Colonic mucosa (tissue), 4 donors: ENCODE results near the gene SNX27. TPM values are rescaled to one million over a fixed set of nuclear protein-coding genes. Genes with fewer than 3 reads are reported as not detected.

Experiments
- DNase-seq: peaks from one replicate; pipeline ENCODE4 v3.0.0-alpha.2; 2020
- H3K27ac ChIP-seq: fragments of 200-600 bp; one replicate; pipeline ENCODE4 v1.8.0; 2021
- H3K27me3 ChIP-seq: fragments of 200-600 bp; one replicate; pipeline ENCODE4 v1.8.0; 2021
- H3K36me3 ChIP-seq: fragments of 200-600 bp; one replicate; pipeline ENCODE4 v1.8.0; 2021
- H3K4me1 ChIP-seq: fragments of 200-600 bp; one replicate; pipeline ENCODE4 v1.8.0; 2021; ENCODE audit warnings: mild to moderate bottlenecking
- H3K4me3 ChIP-seq: fragments of 200-600 bp; one replicate; pipeline ENCODE4 v1.8.0; 2021
- H3K9ac ChIP-seq, 2 donors: one replicate each; pipeline ENCODE4 v1.7.0; 2013; ENCODE audit warnings: control low read depth in 2 of 2, low read depth in 2 of 2, low read length in 2 of 2
- H3K9me3 ChIP-seq: fragments of 200-600 bp; one replicate; pipeline ENCODE4 v1.8.0; 2021
- CTCF ChIP-seq: fragments of 200-600 bp; IDR thresholded peaks from one replicate; pipeline ENCODE4 v1.8.0; 2022; ENCODE audit warnings: antibody characterized with exemption, mild to moderate bottlenecking
- intact Hi-C: fragments of 100-400 bp; cut with DNase I; formaldehyde crosslinking; loops from one replicate; pipeline ENCODE4 v1.14.1; 2022
- total RNA-seq, 2 donors: library from RNA; stranded (reverse); fragmentation: NEBNext Ultra II Directional in 1 of 2; extraction: Animal tissue kit (Norgen Biotek cat#: 25700) in 1 of 2; gene quantifications; one replicate each; pipeline ENCODE4 v1.2.1, GENCODE V29; 2021
- donor health status: healthy.
- donor health status: DM: no; HTN: no; CAD: no.
- donor health status: DM: no; HTN: no; CAD: no.

SNX27 gene
- total RNA-seq, 2 donors from 2014 or later = 28.7 to 32.0 TPM

- DNase-seq = no peak
- TF ChIP-seq CTCF = no peak
- intact Hi-C loops = no loop called here
- no peaks in the 10 kb centered on the region for H3K27me3 ChIP-seq
- no peak overlapping the region for H3K27ac ChIP-seq
- H3K36me3 ChIP-seq = no peaks in the 10 kb centered on the region
- peaks cover 6% of the 10 kb centered on the region for H3K4me1 ChIP-seq
- no peaks in the 10 kb centered on the region for H3K9me3 ChIP-seq
- H3K9ac ChIP-seq = no peak overlapping the region
- no peak overlapping the region for H3K4me3 ChIP-seq
Measured at GRCh38 chr1:151715726-151716404, 104.0 kb downstream of the SNX27 start.

GRCh38 chr1:151716405-151716762, 104.5 kb downstream of the SNX27 start:
- Histone ChIP-seq H3K27me3 (no peaks in the 10 kb centered on the region), H3K4me1 (peaks cover 11% of the 10 kb centered on the region)
- no peak for DNase-seq

GRCh38 chr1:151716771-151717631, 105.2 kb downstream of the SNX27 start, which contains the start of gene CELF3:
Gene CELF3 (minus strand): TSS chr1:151716803. CDS start chr1:151716020, 783 bp downstream.
- H3K36me3 ChIP-seq = no peaks in the 10 kb centered on the region
- H3K27ac ChIP-seq = no peak within 1 kb of the TSS
- DNase-seq = no peak
- no peaks in the 10 kb centered on the region for H3K27me3 ChIP-seq
- no peak within 1 kb of the TSS for H3K4me3 ChIP-seq
- H3K9me3 ChIP-seq = no peaks in the 10 kb centered on the region
- peaks cover 16% of the 10 kb centered on the region for H3K4me1 ChIP-seq
- intact Hi-C loops = no loop called here
- H3K9ac ChIP-seq = no peak within 1 kb of the TSS
- no peak for TF ChIP-seq CTCF

More at GRCh38 chr1:151716405-151716762, 104.5 kb downstream of the SNX27 start:
- no peak for TF ChIP-seq CTCF
- H3K36me3 ChIP-seq = no peaks in the 10 kb centered on the region
- H3K9me3 ChIP-seq = no peaks in the 10 kb centered on the region
- no peak overlapping the region for H3K4me3 ChIP-seq
- H3K9ac ChIP-seq = no peak overlapping the region
- intact Hi-C loops = no loop called here
- H3K27ac ChIP-seq = no peak overlapping the region

GRCh38 chr1:151718011-151718431, 106.2 kb downstream of the SNX27 start:
- H3K4me3 ChIP-seq = no peak overlapping the region
- H3K27me3 ChIP-seq = no peaks in the 10 kb centered on the region
- H3K27ac ChIP-seq = no peak overlapping the region
- intact Hi-C loops = no loop called here
- H3K9ac ChIP-seq = no peak overlapping the region
- DNase-seq = no peak
- H3K36me3 ChIP-seq = no peaks in the 10 kb centered on the region
- H3K4me1 ChIP-seq = peaks cover 16% of the 10 kb centered on the region
- H3K9me3 ChIP-seq = no peaks in the 10 kb centered on the region
- no peak for TF ChIP-seq CTCF

GRCh38 chr1:151718666-151719065, 106.8 kb downstream of the SNX27 start:
- no peak for DNase-seq
- H3K27me3 ChIP-seq = no peaks in the 10 kb centered on the region
- peaks cover 16% of the 10 kb centered on the region for H3K4me1 ChIP-seq
- no peak for TF ChIP-seq CTCF
- no peaks in the 10 kb centered on the region for H3K9me3 ChIP-seq
- intact Hi-C loops = no loop called here
- H3K27ac ChIP-seq = no peak overlapping the region
- no peak overlapping the region for H3K4me3 ChIP-seq
- no peaks in the 10 kb centered on the region for H3K36me3 ChIP-seq
- H3K9ac ChIP-seq = no peak overlapping the region
